ENCODE data around the gene ROR2. TPM values are rescaled to one million over a fixed set of nuclear protein-coding genes. Genes with fewer than 3 reads are reported as not detected.

Gene ROR2
- total and polyA plus RNA-seq, 2 of the 8 experiments (the other 6 are each of a cell fraction or from before 2014, with no cell fraction given) = 2.7 to 4.3 TPM

GRCh38 chr9:91786132-91786896 is 163.7 kb downstream of the ROR2 start:
- Histone ChIP-seq H2BK20ac (ENCODE audit: low read length) (no peak overlapping the region), H2BK12ac (ENCODE audit: low read depth, low read length) (no peak overlapping the region), H3K14ac (ENCODE audit: insufficient read length) (no peak overlapping the region), H3K79me2 (ENCODE audit: control insufficient read depth in 1 of 2, insufficient read depth in 2 of 2, low read length in 2 of 2) (no peaks in the 10 kb centered on the region), H4K8ac (ENCODE audit: extremely low read depth, insufficient read depth, low read length) (no peak overlapping the region), H3K23ac (ENCODE audit: insufficient read length) (no peak overlapping the region), H2AK5ac (ENCODE audit: low read depth, low read length) (no peak overlapping the region), H3K27me3 (replicated peaks in 1 of 4; ENCODE audit: control insufficient read depth in 3 of 4, extremely low read depth in 1 of 4, insufficient read depth in 3 of 4, low read length in 3 of 4) (no peaks in the 10 kb centered on the region), H3K9me3 (ENCODE audit: insufficient read depth in 2 of 2, low read depth in 1 of 2, low read length in 1 of 2) (no peaks in the 10 kb centered on the region), H3K4ac (replicated peaks; ENCODE audit: insufficient read length, low read depth, low read length) (no peak overlapping the region), H4K5ac (ENCODE audit: insufficient read length, low read depth, low read length) (no peak overlapping the region), H4K20me1 (replicated peaks in 1 of 2; ENCODE audit: control insufficient read depth in 1 of 2, insufficient read depth in 2 of 2, low read length in 2 of 2) (no peaks in the 10 kb centered on the region), H3K23me2 (ENCODE audit: low read depth, low read length) (no peaks in the 10 kb centered on the region; the same call in 1 of the 2 replicates), H3K4me1 (replicated peaks in 1 of 4; ENCODE audit: control insufficient read depth in 3 of 4, insufficient read depth in 4 of 4, low read length in 3 of 4) (no peaks in the 10 kb centered on the region; a peak in 1 of 7 replicates), H2AFZ (ENCODE audit: low read length) (no peak overlapping the region), H4K91ac (replicated peaks; ENCODE audit: insufficient read length, low read length) (no peak overlapping the region), H3K56ac (replicated peaks; ENCODE audit: insufficient read length, low read depth, low read length) (no peak overlapping the region), H3K9ac (replicated peaks in 1 of 4; ENCODE audit: extremely low read depth in 1 of 4, low read depth in 3 of 4, low read length in 3 of 4) (no peak overlapping the region), H2BK120ac (replicated peaks; ENCODE audit: low read depth, low read length) (no peak overlapping the region), H3K4me2 (ENCODE audit: insufficient read depth in 1 of 2, low read depth in 2 of 2, low read length in 2 of 2) (no peak overlapping the region), H3K79me1 (ENCODE audit: low read depth, low read length) (peaks cover 2% of the 10 kb centered on the region), H3K36me3 (ENCODE audit: control insufficient read depth in 2 of 4, insufficient read depth in 4 of 4, low read length in 3 of 4) (no peaks in the 10 kb centered on the region), H3K27ac (ENCODE audit: low read depth, low read length) (no peak overlapping the region), H3K18ac (ENCODE audit: extremely low read depth, low read length) (no peak overlapping the region), H2BK5ac (ENCODE audit: low read depth, low read length) (no peak overlapping the region), H3K4me3 (ENCODE audit: extremely low read depth in 1 of 4, insufficient read depth in 2 of 4, low read depth in 3 of 4, low read length in 4 of 4) (no peak overlapping the region), H2BK15ac (ENCODE audit: low read length) (no peak overlapping the region)
- POLR2A ChIA-PET (ENCODE audit: partially characterized antibody) = no interaction called here
- WGBS, 2 experiments (ENCODE audit: extremely low coverage in 1 of 2, insufficient coverage in 1 of 2, insufficient read length in 1 of 2, insufficient replicate concordance in 2 of 2, low coverage in 1 of 2, low lambda C conversion rate in 2 of 2, missing lambda C conversion rate in 1 of 2) = 86% methylated on average over 5 of the region's 6 CpGs; no CpG with 5 or more reads in 1 of the 2 experiments
- FAIRE-seq = no peak
- CTCF ChIA-PET (ENCODE audit: partially characterized antibody) = interaction anchor here (0.9 to 3.1 kb wide), 3 partner anchors 10 to 166 kb away, joined by 3 to 10 read pairs (median 4); no protein-coding TSS in a partner anchor
- DNase-seq (ENCODE audit: low read depth in 1 of 2, low spot score in 2 of 2) = no peak
- TF ChIP-seq HDAC6 (IDR thresholded peaks at IDR 0.05; ENCODE audit: low read depth, low read length) (no peak), TAF7 (optimal IDR thresholded peaks at IDR 0.05; ENCODE audit: borderline replicate concordance, low read depth, low read length) (no peak), CHD1 (IDR thresholded peaks at IDR 0.05; ENCODE audit: low read depth, low read length) (no peak), POLR2AphosphoS5 (IDR thresholded peaks at IDR 0.05; ENCODE audit: low read depth, low read length) (no peak), RNF2 (IDR thresholded peaks at IDR 0.05; ENCODE audit: borderline replicate concordance, low read depth, low read length, missing control alignments, poor library complexity, severe bottlenecking) (no peak), EZH2 (IDR thresholded peaks at IDR 0.05; ENCODE audit: low read depth, low read length, severe bottlenecking) (no peak), CBX8 (IDR thresholded peaks at IDR 0.05; ENCODE audit: borderline replicate concordance, low read depth, low read length) (no peak), ATF3 (IDR thresholded peaks at IDR 0.05; ENCODE audit: insufficient read depth, low read depth, low read length) (no peak), RXRA (IDR thresholded peaks at IDR 0.05; ENCODE audit: insufficient read depth, low read depth, low read length) (no peak), ASH2L (IDR thresholded peaks at IDR 0.05; ENCODE audit: low read length) (no peak), ZNF274 (IDR thresholded peaks at IDR 0.05; ENCODE audit: borderline replicate concordance, extremely low read depth, low read length) (no peak)

Data from H1 (cell line).